Measurements from ENCODE around the gene CNPY1. TPM values are rescaled to one million over a fixed set of nuclear protein-coding genes. Genes with fewer than 3 reads are reported as not detected.

CNPY1 gene
- total and polyA plus RNA-seq, 2 of the 8 experiments (the other 6 are each of a cell fraction or from before 2014, with no cell fraction given): not detected

DNA sequence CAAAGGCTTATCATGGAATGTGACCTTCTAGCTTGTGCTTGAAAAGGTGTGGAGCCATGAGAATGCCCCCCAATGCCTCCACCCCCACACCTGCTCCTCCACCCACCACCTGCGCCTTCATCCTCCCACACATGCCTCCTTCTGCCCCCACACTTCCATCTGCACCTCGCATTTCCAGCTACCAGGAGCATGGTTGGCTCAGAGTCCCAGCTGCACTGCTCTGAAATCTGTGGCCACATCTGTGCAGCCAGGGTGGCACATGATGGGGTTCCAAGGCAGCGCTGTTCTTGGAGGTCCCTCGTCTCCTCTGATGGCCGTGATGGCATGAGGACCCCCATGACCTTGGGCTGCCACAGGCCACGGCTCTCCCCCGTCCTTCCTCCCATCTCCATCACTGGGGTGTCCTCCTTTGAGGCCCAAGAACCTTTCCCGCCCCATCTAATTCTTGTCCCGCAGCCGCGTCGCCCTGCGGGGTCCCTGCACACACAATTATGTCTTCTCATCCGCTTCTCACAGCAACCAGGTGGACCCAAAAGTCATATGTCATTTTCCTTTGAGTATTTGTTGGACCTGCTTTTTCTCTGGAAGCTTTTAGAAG, 40.6 kb upstream of the CNPY1 start (continued):
- TF ChIP-seq TAF7 (optimal IDR thresholded peaks at IDR 0.05; ENCODE audit: borderline replicate concordance, low read depth, low read length): no peak
- no peak for TF ChIP-seq SAP30 (IDR thresholded peaks at IDR 0.05; ENCODE audit: insufficient read depth, insufficient replicate concordance, low read length)
- no peak for TF ChIP-seq KDM5A (IDR thresholded peaks at IDR 0.05; ENCODE audit: low read length)
- no peak for TF ChIP-seq PHF8 (conservative IDR thresholded peaks at IDR 0.05; ENCODE audit: low read depth, low read length)

Measured in H1 (cell line).